GM12878 (cell line): ENCODE data around the gene NUP210L. TPM values are rescaled to one million over a fixed set of nuclear protein-coding genes. Genes with fewer than 3 reads are reported as not detected.

ENCODE experiments used
- ATAC-seq: fragments of 200-7000 bp; cut with Tn5 transposase; 3 replicates; pipeline ENCODE4 v1.9.1; 2020; ENCODE audit warnings: mild to moderate bottlenecking, moderate library complexity
- BruUV-seq: library from RNA; stranded (reverse); fragments of 400-500 nt; replicated peaks from 2 replicates; lab custom pipeline; 2021; lab: Mats Ljungman, UMichigan
- CTCF ChIA-PET: fragments of 300-600 bp; sonication (Branson Sonifier 250); formaldehyde crosslinking; extraction: SDS; loops from one replicate; lab custom pipeline; 2021; ENCODE audit warnings: inconsistent platforms; lab: Yijun Ruan, JAX
- POLR2A ChIA-PET: fragments of 350-600 bp; formaldehyde crosslinking; extraction: SDS; loops from one replicate; lab custom pipeline; 2021; ENCODE audit warnings: inconsistent platforms; lab: Charles Lee
- RAD21 ChIA-PET: fragments of 300-600 bp; sonication (Branson Sonifier 250); formaldehyde crosslinking; loops from one replicate; lab custom pipeline; 2023; ENCODE audit warnings: antibody characterized with exemption; ENCODE audit not compliant: unreplicated experiment; lab: Charles Lee
- SMC1A ChIA-PET: fragments of 300-600 bp; sonication (Branson Sonifier 250); formaldehyde crosslinking; loops from one replicate; lab custom pipeline; 2023; ENCODE audit not compliant: unreplicated experiment, uncharacterized antibody; lab: Charles Lee
- DNase-seq: peaks from one replicate; pipeline ENCODE4 v3.0.0-alpha.2; 2011; ENCODE audit warnings: low read depth, low spot score
- FAIRE-seq: peaks from 3 replicates; lab custom pipeline; 2011; peaks lifted over from hg19 to GRCh38; lab: Jason Lieb, UNC
- H2AFZ ChIP-seq: 2 replicates; pipeline ENCODE4 v1.6.0; 2011; ENCODE audit warnings: low read depth, low read length, control low read depth; ENCODE audit not compliant: control insufficient read depth
- H3K27ac ChIP-seq: 2 replicates; pipeline ENCODE4 v1.5.1; 2011; ENCODE audit warnings: control low read depth; ENCODE audit not compliant: control insufficient read depth, insufficient read depth
- H3K27me3 ChIP-seq, 2 experiments: replicated peaks in 1 of 2; 2 replicates each; pipeline versions ENCODE4 v1.6.0 to v1.6.1; 2011; ENCODE audit warnings: low read length in 1 of 2; ENCODE audit not compliant: control insufficient read depth in 2 of 2, insufficient read depth in 2 of 2
- H3K36me3 ChIP-seq, 2 experiments: 2 replicates each; pipeline ENCODE4 v1.5.1; 2011; ENCODE audit warnings: low read length in 1 of 2; ENCODE audit not compliant: control insufficient read depth in 2 of 2, insufficient read depth in 2 of 2
- H3K4me1 ChIP-seq: 2 replicates; pipeline ENCODE4 v1.6.1; 2011; ENCODE audit warnings: mild to moderate bottlenecking, low read length, moderate library complexity, mixed read lengths; ENCODE audit not compliant: control insufficient read depth, insufficient read depth
- H3K4me2 ChIP-seq: 2 replicates; pipeline ENCODE4 v1.6.0; 2011; ENCODE audit warnings: control low read depth; ENCODE audit not compliant: control insufficient read depth, insufficient read depth
- H3K4me3 ChIP-seq: fragments of 200-600 bp; sonication (generic); 2 replicates; pipeline ENCODE4 v1.5.1; 2016
- H3K79me2 ChIP-seq: 2 replicates; pipeline ENCODE4 v1.6.0; 2011; ENCODE audit warnings: low read length; ENCODE audit not compliant: control insufficient read depth, insufficient read depth
- H3K9ac ChIP-seq: 2 replicates; pipeline ENCODE4 v1.8.0; 2011; ENCODE audit warnings: low read length, control low read depth, mixed read lengths; ENCODE audit not compliant: control insufficient read depth, insufficient read depth
- H3K9me3 ChIP-seq: replicated peaks from 3 replicates; pipeline ENCODE4 v1.5.1; 2011; ENCODE audit warnings: mild to moderate bottlenecking, low read length; ENCODE audit not compliant: control insufficient read depth, insufficient read depth
- H4K20me1 ChIP-seq: 2 replicates; pipeline ENCODE4 v1.6.0; 2011; ENCODE audit not compliant: control insufficient read depth, insufficient read depth
- WRNIP1 ChIP-seq: IDR thresholded peaks from 2 replicates; pipeline ENCODE4 v1.6.1; 2011; ENCODE audit warnings: low read depth, low read length, improper control_type of control experiment, borderline replicate concordance
- WGBS: methylation state at CpG from one replicate; pipeline ENCODE4 v1.1.6; 2016; ENCODE audit warnings: low lambda C conversion rate; ENCODE audit not compliant: insufficient replicate concordance, insufficient coverage; ENCODE audit errors: missing lambda C conversion rate; 5-methylcytosine and 5-hydroxymethylcytosine counted together
- in situ Hi-C: fragments of 300-500 bp; cut with MboI; formaldehyde crosslinking; loops from 9 replicates; pipeline ENCODE4 v1.14.3; 2018; ENCODE audit warnings: mixed read lengths
- intact Hi-C: fragments of 100-400 bp; cut with micrococcal nuclease; formaldehyde crosslinking; loops from one replicate; pipeline ENCODE4 v1.14.2; 2022; ENCODE audit not compliant: unreplicated experiment
- polyA plus RNA-seq, 11 experiments: library from polyadenylated mRNA; depleted of rRNA in 4 of 11; unstranded in 6 of 11; stranded (reverse) in 5 of 11; fragments of >200 nt; fragmentation: Nextera tagmentation in 4 of 11; fragmentation: Illumina TruSeq in 1 of 11; extraction: Ambion mirVana in 4 of 11; extraction: Trizol in 1 of 11; gene quantifications; 1 replicate in 1 of 11; 2 replicates in 10 of 11; pipeline versions ENCODE4 v1.2.1 to v1.2.3, GENCODE V29; 2011 to 2016; ENCODE audit warnings: inconsistent platforms in 2 of 11, missing spikeins in 2 of 11, low read depth in 1 of 11
- total RNA-seq, 4 experiments: library from RNA; depleted of rRNA in 3 of 4; stranded (reverse); fragments of >200 nt in 3 of 4; fragmentation: Illumina TruSeq in 1 of 4; extraction: Trizol in 1 of 4; gene quantifications; 2 replicates each; pipeline versions ENCODE4 v1.2.1 to v1.2.3, GENCODE V29; 2013 to 2021
- TF ChIP-seq, protein P1 (sequence below): fragments of 450-650 bp; IDR thresholded peaks from 2 replicates; pipeline ENCODE4 v1.6.1; 2018; ENCODE audit warnings: mild to moderate bottlenecking, low read depth, moderate library complexity; ENCODE audit not compliant: partially characterized antibody

The NUP210L gene
- total and polyA plus RNA-seq, 10 of the 15 experiments (the other 5 are each of a cell fraction or from before 2014, with no cell fraction given), result 0.04 to 0.08 (median 0.07) TPM; not detected in 7

DNA sequence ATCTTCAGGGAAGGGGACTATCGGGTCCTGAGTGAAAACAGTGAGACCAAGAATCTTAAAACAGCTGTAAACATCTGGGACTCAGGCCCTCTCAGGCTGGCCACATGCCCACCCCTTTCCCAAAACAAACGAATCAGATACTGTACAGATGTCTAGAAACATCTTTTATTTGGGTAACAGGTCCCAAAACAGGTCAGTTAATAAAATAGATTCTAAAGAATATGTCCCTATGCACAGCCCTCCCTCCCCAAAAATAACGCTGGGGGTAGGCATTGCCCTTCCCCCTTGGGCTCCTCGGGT lies 196.0 kb downstream of the NUP210L start:
- FAIRE-seq, result no peak
- H3K9me3 ChIP-seq, result no peaks in the 10 kb centered on the region
- no peak for TF ChIP-seq WRNIP1
- TF ChIP-seq, protein P1, sequence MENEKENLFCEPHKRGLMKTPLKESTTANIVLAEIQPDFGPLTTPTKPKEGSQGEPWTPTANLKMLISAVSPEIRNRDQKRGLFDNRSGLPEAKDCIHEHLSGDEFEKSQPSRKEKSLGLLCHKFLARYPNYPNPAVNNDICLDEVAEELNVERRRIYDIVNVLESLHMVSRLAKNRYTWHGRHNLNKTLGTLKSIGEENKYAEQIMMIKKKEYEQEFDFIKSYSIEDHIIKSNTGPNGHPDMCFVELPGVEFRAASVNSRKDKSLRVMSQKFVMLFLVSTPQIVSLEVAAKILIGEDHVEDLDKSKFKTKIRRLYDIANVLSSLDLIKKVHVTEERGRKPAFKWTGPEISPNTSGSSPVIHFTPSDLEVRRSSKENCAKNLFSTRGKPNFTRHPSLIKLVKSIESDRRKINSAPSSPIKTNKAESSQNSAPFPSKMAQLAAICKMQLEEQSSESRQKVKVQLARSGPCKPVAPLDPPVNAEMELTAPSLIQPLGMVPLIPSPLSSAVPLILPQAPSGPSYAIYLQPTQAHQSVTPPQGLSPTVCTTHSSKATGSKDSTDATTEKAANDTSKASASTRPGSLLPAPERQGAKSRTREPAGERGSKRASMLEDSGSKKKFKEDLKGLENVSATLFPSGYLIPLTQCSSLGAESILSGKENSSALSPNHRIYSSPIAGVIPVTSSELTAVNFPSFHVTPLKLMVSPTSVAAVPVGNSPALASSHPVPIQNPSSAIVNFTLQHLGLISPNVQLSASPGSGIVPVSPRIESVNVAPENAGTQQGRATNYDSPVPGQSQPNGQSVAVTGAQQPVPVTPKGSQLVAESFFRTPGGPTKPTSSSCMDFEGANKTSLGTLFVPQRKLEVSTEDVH, result peak; percentile 15
- POLR2A ChIA-PET, result interaction anchor here (0.6 to 5.5 kb wide), 9 partner anchors 8 to 261 kb away, joined by 3 to 38 read pairs (median 3); partner anchors contain the start of genes CREB3L4, DENND4B, JTB and UBAP2L
- H3K9ac ChIP-seq, result peak overlapping the region; percentile 21; the same call in 1 of the 2 replicates
- in situ Hi-C loops, result no loop called here
- SMC1A ChIA-PET, result interaction anchor here (0.8 to 6.9 kb wide), 2 partner anchors 8 to 14 kb away, joined by 5 to 31 read pairs; partner anchors contain the start of gene CREB3L4
- DNase-seq, result no peak
- H3K79me2 ChIP-seq, result peaks cover 72% of the 10 kb centered on the region
- H3K4me2 ChIP-seq, result peak overlapping the region; percentile 59
- CTCF ChIA-PET, result interaction anchor here (0.7 to 5.0 kb wide), 3 partner anchors 13 to 313 kb away, joined by 3 to 27 read pairs (median 3); partner anchors contain the start of gene DENND4B
- no peak overlapping the region; the same call in 1 of the 2 replicates for H3K4me3 ChIP-seq
- intact Hi-C loops, result no loop called here
- H3K27ac ChIP-seq, result peak overlapping the region; percentile 93; the same call in 1 of the 2 replicates
- ATAC-seq, result no peak
- no TSS peak for BruUV-seq
- H3K4me1 ChIP-seq, result peaks cover 14% of the 10 kb centered on the region; the same call in 1 of the 2 replicates
- H4K20me1 ChIP-seq, result peaks cover 12% of the 10 kb centered on the region; the same call in 1 of the 2 replicates
- WGBS, result 22% methylated on average over 4 of the region's 4 CpGs
- H2AFZ ChIP-seq, result no peak overlapping the region
- no peaks in the 10 kb centered on the region for H3K27me3 ChIP-seq
- RAD21 ChIA-PET, result interaction anchor here (0.7 to 2.0 kb wide), 8 partner anchors 8 to 390 kb away, joined by 3 to 6 read pairs (median 4); partner anchors contain the start of genes CREB3L4, DENND4B and JTB
- H3K36me3 ChIP-seq, result peaks cover 13 to 23% of the 10 kb centered on the region in 2 experiments
